HTERT RPE-1 (cell line): ENCODE measurements around the gene CCBE1.

Experiments
- in situ Hi-C: fragments of 300-500 bp; cut with MboI; formaldehyde crosslinking; loops from 4 replicates; pipeline ENCODE4 v1.14.3; 2020; ENCODE audit warnings: low sequenced_read_pairs

Gene CCBE1

GRCh38 chr18:59576541-59577385 is 120.5 kb downstream of the CCBE1 start:
- in situ Hi-C loops = no loop called here

DNA sequence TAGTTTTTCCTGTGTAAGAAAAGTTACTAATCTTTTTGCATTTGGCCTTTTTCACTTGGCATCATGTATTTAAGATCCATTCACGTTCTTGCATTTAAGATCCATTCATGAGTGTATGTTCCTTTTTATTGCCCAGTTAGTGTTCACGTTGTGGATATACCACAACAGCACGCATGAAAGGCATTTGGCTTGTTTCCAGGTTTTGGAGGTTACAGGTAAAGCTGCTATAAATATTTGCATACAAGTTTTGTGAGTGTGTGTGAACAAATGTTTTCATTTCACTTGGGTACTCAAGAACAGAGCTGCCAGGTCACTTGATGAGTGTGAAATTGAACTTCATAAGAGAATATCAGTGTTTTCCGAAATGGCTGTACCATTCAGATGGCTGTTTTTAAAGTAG is 121.2 kb downstream of the CCBE1 start:
- in situ Hi-C loops = no loop called here

GRCh38 chr18:59573962-59574361 is 123.3 kb downstream of the CCBE1 start:
- in situ Hi-C loops = no loop called here

- in situ Hi-C loops = no loop called here
These were observed 125.3 kb downstream of the CCBE1 start for GRCh38 chr18:59571902-59572301.

DNA sequence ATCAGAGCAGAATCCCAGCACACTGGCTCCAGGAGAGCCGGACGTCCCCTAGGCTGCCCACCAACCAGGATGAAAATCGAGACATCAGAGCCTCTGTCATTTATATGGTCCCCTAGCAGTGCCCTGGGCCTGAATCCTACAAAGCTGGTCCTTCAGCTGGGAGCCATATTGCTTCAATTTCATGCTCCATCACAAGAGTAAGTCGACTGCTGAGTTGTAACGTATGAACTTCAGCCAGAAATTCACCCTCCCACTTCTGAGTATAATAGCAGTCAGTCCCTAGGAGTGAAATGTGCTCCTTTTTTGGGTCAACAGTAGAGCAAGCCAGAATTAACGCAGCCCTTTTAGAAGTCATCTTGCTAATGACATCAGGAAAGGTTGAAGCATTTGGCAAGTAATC is 126.4 kb downstream of the CCBE1 start:
- in situ Hi-C loops = no loop called here

DNA sequence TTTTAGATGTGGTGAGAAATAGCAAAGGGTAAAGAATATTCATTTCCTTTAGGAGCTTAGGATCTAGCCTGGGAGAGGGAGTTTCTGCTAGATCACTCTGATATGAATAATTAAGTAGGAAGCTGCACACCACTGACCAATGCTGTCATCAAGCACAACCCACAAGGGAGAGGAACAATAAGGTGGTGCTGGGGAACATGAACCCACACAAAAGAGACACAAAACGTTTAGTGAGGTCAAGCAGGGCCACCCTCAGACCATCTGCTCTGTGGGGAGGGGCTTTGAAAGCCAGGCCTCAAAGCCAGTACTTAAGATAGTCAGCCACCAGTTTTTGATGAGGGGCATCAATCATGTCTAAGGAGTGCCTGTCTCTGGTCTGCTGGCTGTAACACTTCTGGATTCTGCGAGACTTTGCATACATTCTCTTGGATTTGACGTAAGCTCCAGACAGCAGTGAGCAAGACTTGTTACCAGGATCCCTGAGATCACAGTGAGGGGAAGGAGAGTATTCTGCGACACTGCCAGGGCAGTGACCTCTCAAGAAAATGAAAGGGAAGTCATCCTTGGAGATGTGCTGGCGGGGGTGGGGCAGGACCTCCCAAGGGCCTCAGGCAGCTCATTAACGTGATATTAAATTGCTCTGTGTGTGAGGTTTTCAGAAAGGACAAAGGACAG is 127.0 kb downstream of the CCBE1 start:
- in situ Hi-C loops = no loop called here

DNA sequence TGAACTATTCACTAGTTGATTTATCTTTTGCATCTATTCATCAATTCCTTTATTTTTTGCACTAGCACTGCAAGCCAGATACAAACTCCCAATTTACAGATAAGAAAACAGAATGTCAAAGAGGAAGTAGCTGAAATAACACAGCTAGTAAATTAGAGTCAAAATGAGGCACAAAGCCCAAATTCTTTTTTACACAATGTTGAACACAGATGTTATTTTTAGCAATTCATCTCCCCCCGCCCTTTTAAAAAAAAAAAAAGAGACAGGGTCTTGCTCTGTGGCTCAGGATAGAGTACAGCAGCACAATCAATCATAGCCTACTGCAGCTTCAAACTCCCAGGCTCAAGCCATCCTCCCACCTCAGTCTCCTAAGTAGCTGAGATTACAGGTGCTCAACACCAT is 127.8 kb downstream of the CCBE1 start:
- in situ Hi-C loops = no loop called here

GRCh38 chr18:59567431-59567830 is 129.8 kb downstream of the CCBE1 start:
- in situ Hi-C loops = no loop called here

- in situ Hi-C loops = no loop called here
These were observed 130.7 kb downstream of the CCBE1 start for GRCh38 chr18:59566533-59566971.

GRCh38 chr18:59565957-59566356 is 131.3 kb downstream of the CCBE1 start:
- in situ Hi-C loops = no loop called here

DNA sequence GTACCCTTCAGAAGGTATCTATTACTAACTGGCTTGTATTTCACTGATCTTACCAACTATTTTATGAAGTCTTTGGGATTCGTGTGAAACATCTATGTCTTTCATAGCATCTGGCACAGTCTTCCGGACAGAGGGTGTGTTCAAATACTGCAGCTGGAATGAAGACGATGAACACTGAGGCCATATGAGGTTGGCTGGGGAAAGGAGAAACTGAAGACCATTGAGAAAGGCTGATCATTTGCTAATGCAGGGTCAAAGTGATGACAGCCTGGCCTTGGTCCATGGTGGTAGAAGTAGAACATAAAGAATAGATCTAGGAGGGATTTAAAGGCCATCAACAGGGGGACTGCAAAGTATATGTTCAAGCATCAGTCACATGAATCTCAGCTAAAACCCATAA is 132.7 kb downstream of the CCBE1 start:
- in situ Hi-C loops = no loop called here

DNA sequence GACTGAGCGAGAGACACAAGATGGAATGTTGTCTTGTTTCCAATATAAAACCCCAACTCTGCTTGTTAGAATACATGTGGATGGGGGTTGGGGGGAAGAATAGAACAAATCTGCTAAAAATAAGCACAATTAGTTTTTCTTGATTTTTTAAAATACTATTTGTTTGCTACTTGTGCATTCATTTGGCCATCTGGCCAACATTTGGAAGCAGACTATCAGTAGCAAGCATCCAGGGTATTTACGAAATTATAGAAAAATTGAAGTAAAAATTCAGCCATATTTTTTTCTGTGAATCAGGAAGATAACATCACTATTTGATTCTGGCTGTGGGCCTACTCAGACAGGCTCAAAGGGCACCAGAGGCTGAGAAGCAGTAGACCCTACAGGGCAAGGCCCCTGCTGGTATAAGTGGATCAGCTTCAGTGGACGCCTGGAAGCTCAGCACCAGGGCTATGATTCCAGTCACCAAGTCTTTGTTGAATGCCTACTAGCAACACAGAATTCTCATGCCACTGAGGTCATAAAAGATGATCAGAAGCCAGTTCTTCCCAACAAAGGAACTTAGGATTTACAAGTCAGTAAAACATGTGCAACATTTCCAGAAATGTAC is 133.9 kb downstream of the CCBE1 start:
- in situ Hi-C loops = no loop called here

DNA sequence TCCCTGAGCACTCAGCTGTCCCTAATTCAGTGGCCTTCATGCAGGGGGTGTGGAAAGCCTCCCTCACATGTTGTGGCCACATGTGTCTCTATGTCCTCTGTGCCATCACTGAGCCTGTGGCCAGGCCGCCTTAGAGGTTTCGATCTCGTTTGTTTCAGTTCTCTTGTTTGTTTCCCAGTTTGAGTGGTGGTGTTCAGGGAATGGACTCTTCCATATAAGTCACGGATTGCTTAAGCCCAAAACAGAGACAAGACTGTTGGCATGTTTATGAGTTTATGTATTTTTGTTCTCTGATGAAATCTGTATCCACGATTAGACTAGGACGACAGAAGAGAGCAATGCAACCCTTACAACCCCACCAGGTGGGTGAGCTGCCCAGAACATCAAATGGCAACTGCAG is 134.5 kb downstream of the CCBE1 start:
- in situ Hi-C loops = no loop called here

DNA sequence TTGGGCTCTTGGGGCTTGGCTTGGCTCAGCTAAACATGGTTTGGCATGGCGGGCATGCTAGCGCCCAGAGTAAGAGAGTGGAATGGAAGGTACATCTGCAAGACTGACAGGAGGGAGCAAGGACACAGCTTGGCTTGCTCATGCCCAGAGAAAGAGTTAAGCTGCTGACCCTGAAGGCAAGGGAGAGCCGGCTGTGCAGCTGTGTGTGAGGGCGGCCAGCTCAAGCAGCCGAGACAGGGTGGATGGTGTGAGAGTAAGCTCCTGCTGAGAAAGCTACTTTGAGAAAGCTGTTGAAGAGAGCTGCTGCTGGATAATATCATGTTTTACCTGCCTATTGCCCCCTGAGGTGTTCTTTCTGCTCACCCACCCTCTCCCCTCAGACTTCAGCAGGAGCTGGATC is 135.6 kb downstream of the CCBE1 start:
- in situ Hi-C loops = no loop called here

DNA sequence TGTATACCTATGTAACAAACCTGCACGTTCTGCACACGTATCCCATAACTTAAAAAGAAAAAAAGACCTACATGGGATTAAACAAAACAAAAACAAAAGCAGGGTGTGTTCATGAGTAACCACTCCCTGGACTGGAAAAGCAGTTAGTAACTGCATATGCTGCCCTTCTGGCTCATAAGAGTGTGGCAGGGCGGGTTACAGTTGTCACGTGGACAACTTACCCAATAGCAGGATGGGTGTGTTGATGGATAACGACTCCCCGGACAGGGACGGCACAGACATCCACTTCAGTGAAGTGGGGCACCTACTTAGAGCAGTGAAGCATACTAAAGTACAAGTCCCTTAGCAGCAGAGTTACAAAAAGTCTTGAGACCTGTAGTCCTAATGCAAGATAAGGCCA is 136.7 kb downstream of the CCBE1 start:
- in situ Hi-C loops = no loop called here

GRCh38 chr18:59559528-59559927 is 137.7 kb downstream of the CCBE1 start:
- in situ Hi-C loops = no loop called here

- in situ Hi-C loops = no loop called here
These were observed 141.1 kb downstream of the CCBE1 start for GRCh38 chr18:59555995-59556659.

DNA sequence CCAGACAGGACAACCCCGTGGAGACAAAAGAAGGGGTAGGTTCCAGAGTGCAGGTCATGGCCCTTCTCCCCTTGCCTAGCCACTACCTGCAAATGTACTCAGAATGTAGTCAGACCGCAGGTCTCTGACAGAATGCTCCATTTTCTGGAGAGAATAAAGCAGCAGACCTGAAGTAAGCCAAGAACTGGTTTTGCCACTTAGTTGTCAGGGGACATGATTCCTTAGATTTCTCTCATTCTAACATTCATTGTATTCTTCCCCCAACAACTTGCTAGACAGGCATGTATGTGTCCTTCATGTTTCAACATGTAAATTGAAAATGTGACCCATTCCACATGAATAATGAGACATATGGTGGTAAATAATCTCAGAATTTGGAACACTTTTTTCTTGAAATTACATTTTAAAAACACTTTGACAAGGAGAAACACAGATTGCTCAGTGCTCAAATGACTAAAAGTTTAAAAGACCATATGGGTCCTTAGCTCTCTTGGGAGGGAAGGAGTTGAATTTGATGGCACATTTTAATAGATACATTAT is 142.4 kb downstream of the CCBE1 start:
- in situ Hi-C loops = no loop called here

- in situ Hi-C loops = no loop called here
These were observed 143.9 kb downstream of the CCBE1 start for GRCh38 chr18:59553273-59553870.

GRCh38 chr18:59551902-59552635 is 145.2 kb downstream of the CCBE1 start:
- in situ Hi-C loops = no loop called here
